Left hindlimb (tissue), 1 donor: ENCODE results near the gene UGT1A8.

Experiments used
- DNase-seq: peaks from one replicate; pipeline ENCODE4 v3.0.0-alpha.2; 2018

The UGT1A8 gene

GRCh38 chr2:233822101-233822771, 204.8 kb downstream of the UGT1A8 start:
- no peak for DNase-seq
